Activated CD8-positive, alpha-beta memory T cell treated with anti-CD3 and anti-CD28 coated beads, Interleukin-2, amount 50 U/mL, for 24 hours (primary cell): ENCODE data around the gene CTXN1.
"Not testable (repeated sequence)": the region's sequence is repeated elsewhere in the genome, so short reads cannot be mapped to it uniquely, and the experiment has no call there.

ENCODE experiments used
- DNase-seq: peaks from one replicate; pipeline ENCODE4 v3.0.0-alpha.2; 2020; ENCODE audit errors: extremely low read depth

CTXN1 gene

DNA sequence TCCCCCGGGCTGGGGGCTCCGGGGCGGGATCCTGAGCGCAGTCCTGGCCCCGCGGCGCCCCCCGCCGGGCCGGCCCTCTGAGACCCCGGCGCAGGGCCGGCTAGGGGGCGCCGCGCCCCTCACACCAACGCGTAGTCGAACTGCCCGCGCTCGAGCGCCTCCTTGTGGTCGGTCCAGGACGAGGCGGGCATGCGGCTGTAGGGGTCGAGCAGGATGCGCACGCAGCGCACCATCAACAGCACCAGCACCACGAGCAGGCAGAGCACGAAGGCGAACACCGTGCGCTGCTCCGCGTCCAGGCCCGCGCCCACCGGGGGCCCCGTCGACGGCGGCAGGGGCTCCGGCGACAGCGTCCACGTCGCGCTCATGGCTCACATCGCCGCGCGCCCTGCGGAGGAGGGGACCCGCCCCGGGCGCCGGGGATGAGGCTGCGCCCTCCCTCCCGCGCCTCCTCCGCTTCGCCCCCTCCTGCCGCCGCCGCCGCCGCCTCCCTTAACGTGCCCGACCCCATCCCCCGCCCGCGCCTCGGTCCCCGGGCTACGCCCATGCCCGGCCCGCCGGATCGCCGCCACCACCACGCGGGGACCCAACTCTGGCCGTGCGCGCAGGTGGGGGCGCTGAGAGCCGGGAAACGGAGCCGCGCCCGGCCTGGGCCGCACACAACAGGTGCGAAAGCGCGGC, 624 bp downstream of the CTXN1 start:
- DNase-seq: peak; percentile 38

- no peak for DNase-seq
These were observed 1.2 kb downstream of the CTXN1 start for GRCh38 chr19:7924651-7925170.

DNA sequence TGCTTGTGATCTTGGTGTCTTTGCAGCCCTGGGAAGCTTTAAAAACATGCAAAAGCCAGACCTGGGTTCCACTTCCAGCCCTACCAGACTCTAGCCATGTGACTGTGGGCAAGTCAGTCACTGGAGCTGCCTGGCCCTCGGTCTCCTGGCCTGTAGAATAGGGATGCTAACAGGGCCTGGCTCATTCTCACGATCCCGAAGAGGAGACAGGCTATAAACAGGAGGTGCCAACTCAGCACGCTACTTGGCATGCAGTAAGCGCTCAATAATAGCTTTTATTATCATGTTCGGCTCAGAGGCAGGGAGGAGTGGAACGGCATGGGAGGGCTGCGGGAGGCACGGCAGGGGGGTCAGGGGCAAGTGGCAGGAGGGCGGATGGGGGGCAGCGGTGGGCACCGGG, 1.7 kb downstream of the CTXN1 start:
- no peak for DNase-seq

GRCh38 chr19:7923295-7924191, 2.4 kb downstream of the CTXN1 start:
- DNase-seq: no peak

DNA sequence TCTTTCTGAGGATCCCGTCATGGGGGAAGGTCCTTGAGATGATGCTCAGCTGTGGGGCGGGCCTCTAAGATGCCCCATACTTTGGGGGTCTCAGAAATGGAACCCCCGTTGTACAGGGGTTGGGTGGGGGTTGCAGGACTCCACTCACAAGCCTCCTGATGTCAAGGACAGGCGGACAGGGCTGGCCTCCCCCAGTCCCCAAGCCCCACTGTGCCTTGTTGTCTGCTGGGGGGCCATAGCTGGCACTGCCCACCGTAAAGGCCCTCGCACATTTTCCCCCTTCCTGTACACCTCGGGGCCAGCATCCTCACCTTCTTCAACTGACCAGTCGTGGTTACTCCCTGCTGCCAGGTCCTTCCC, 3.1 kb downstream of the CTXN1 start:
- DNase-seq: no peak

- no peak for DNase-seq
These were observed 3.7 kb downstream of the CTXN1 start for GRCh38 chr19:7921967-7922835.

- no peak for DNase-seq
These were observed 4.5 kb downstream of the CTXN1 start for GRCh38 chr19:7921302-7921966.

GRCh38 chr19:7920519-7921301, 5.2 kb downstream of the CTXN1 start:
- DNase-seq: peak; percentile 98

DNA sequence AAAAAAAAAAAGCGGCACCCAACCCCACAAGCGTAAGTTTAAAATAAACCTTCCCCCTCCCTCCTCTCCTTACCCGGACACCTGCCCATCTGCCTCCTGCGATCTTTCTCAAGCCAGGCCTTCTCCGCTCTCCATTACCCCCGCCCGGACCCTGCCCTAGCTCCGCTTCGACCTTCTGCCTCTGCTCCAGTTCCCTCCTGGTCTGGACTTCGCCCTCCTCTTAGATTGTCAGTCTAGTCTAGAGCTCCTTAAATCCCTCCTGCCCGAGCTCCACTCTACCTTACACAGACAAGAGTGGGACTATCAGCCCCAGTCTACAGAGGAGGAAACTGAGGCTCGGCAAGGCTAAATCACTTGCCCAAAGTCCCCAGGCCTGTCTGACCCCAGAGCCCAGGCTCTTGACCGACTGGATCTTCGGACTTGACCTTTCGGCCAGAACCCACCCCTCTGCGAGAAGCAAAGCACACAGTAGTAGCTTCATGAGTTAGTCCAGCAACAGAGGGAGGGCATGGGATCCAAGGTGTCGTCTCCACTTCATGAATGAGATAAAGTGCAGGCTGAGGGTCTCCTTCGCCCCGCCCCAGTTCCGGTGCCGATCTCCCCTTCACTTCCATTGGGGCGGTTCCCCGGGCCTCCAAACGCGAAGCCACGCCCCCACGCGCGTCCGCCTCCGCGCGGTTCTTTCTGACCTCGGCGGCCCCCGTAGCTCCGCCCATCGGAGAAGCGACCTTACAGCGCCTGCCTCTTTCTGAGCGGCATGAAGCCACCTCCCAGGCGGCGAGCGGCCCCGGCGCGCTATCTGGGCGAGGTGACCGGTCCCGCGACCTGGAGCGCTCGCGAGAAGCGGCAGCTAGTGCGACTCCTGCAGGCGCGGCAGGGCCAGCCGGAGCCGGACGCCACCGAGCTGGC, 6.1 kb downstream of the CTXN1 start, which contains the start of gene SNAPC2:
Gene SNAPC2, plus strand, starts transcription at position 729 of the 909 bp plus-strand sequence. Its CDS starts 29 bp downstream, at position 758.
- DNase-seq: peak; percentile 91

GRCh38 chr19:7918615-7919421, 7.1 kb downstream of the CTXN1 start:
- no peak for DNase-seq

DNA sequence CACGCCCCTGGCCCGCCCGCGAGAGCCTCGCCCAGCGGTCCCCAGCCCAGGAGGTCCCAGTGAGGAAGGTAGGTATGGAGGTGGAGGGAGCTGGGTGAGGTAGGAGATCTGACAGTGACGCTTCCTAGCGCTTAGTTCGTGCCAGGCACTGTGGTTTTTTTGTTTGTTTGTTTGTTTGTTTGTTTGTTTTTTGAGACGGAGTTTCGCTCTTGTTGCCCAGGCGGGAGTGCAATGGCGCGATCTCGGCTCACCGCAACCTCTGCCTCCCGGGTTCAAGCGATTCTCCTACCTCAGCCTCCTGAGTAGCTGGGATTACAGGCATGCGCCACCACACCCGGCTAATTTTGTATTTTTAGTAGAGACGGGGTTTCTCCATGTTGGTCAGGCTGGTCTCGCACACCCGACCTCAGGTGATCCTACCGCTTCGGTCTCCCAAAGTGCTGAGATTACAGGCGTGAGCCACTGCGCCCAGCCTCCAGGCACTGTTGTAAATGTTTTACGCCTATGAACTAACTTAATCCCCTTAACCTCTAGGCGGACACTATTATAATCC, 7.8 kb downstream of the CTXN1 start:
- not testable (repeated sequence) for DNase-seq

GRCh38 chr19:7917267-7918061, 8.5 kb downstream of the CTXN1 start:
- no peak for DNase-seq

- DNase-seq: no peak
These were observed 9.0 kb downstream of the CTXN1 start for GRCh38 chr19:7916955-7917266.

- DNase-seq: no peak
These were observed 9.6 kb downstream of the CTXN1 start for GRCh38 chr19:7916103-7916954.

DNA sequence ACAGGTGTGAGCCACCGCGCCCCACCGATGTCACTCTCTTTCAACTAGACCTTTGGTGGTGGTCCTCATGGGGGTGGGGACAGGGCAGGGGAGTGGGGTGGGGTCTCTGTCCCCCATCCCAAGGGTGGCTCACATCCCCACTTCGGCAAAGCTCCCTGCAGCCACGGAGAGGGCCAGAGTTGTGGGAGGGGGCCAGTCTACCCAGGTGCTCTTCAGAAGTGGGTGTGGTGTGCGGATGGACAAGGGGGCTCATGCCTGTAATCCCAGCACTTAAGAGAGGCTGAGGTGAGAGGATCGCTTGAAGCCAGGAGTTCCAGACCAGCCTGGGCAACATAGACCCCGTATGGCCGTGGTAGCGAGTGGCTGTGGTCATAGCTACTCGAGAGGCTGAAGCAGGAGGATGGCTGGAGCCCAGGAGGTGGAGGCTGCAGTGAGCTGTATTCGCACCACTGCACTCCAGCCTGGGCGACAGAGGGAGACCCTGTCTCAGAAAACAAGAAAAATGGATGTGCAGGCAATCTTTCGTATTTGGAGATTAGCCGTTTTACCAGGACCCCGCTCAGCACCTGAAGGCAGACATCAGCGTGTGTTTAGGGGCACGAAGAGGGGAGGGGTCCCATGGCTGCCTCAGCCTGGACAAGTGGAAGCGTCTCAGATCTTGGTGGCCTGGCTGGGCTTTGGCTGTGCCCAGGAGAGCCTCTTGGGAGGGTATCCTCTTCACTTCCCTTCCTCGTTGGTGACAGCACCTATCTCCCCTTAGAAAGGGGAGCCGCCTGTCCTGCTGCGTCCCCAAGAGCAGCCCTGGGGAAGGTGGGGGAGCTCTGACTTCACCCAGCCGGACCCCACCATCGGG, 10.5 kb downstream of the CTXN1 start:
- no peak for DNase-seq

DNA sequence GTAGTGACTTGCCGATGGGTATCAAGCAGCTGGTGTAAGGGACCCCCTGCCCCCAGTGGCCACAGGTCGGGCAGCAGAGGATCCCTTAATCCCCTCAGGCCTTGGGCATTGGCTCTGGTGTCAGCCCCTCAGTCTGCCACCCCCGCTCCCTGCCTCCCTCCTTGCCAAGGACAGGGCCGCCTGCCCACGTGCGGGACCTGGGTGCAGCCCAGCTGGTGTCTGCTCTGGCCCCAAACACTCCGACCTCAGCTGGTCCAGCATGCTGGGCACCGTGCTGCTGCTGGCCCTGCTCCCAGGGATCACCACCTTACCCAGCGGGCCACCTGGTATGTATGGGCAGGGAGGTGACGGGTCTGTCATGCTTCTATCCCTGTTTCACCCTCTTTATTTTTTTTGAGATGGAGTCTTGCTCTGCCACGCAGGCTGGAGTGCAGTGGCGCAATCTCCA, 11.3 kb downstream of the CTXN1 start, which contains the start of gene TGFBR3L:
Gene TGFBR3L, plus strand, starts transcription at position 233 of the 448 bp plus-strand sequence.
- no peak for DNase-seq
